HCT116 (cell line): ENCODE results near the gene TRABD. TPM values are rescaled to one million over a fixed set of nuclear protein-coding genes. Genes with fewer than 3 reads are reported as not detected.

Source experiments
- ATAC-seq: fragments of 200-7000 bp; cut with Tn5 transposase; 2 replicates; pipeline ENCODE4 v1.9.1; 2020; ENCODE audit warnings: mild to moderate bottlenecking, moderate library complexity
- BruUV-seq: library from RNA; stranded (reverse); fragments of 400-500 nt; replicated peaks from 2 replicates; lab custom pipeline; 2021; lab: Mats Ljungman, UMichigan
- CTCF ChIA-PET: fragments of 300-600 bp; sonication (Branson Sonifier 250); formaldehyde crosslinking; loops from one replicate; lab custom pipeline; 2021; ENCODE audit warnings: antibody characterized with exemption; lab: Charles Lee
- POLR2A ChIA-PET: fragments of 300-600, 350-600 bp; sonication (Branson Sonifier 250); formaldehyde crosslinking; loops from one replicate; lab custom pipeline; 2021; ENCODE audit warnings: antibody characterized with exemption; lab: Charles Lee
- RAD21 ChIA-PET, 2 experiments: fragments of 300-600 bp; sonication (Branson Sonifier 250); formaldehyde crosslinking; loops; one replicate each; lab custom pipeline; 2023; ENCODE audit warnings: low total read pairs in 2 of 2; ENCODE audit not compliant: uncharacterized antibody in 2 of 2, unreplicated experiment in 2 of 2, low non-redundant PET in 1 of 2; lab: Charles Lee
- DNase-seq: peaks from one replicate; pipeline ENCODE4 v3.0.0-alpha.2; 2010; ENCODE audit warnings: low read depth, low spot score
- H2AFZ ChIP-seq: fragments of 200-600 bp; shearing (Covaris generic), sonication (generic); 2 replicates; pipeline ENCODE4 v1.6.1; 2017; ENCODE audit warnings: low read depth, mixed run types, mixed read lengths, antibody characterized with exemption, low read length; ENCODE audit not compliant: poor library complexity, severe bottlenecking
- H3K27ac ChIP-seq: 2 replicates; pipeline ENCODE4 v1.5.1; 2012; ENCODE audit warnings: low read depth, low read length
- H3K27me3 ChIP-seq: fragments of 200-600 bp; sonication (generic); 2 replicates; pipeline ENCODE4 v1.6.1; 2016; ENCODE audit warnings: mixed run types, low read length, mixed read lengths; ENCODE audit not compliant: insufficient read depth
- H3K36me3 ChIP-seq, 2 experiments: fragments of 200-500 bp in 1 of 2; fragments of 200-600 bp in 1 of 2; sonication (Bioruptor generic) in 1 of 2; sonication (generic) in 1 of 2; 2 replicates each; pipeline versions ENCODE4 v1.5.1 to v1.6.1; 2014 to 2016; ENCODE audit warnings: low read length in 2 of 2, inconsistent platforms in 1 of 2, mixed read lengths in 1 of 2, mixed run types in 1 of 2; ENCODE audit not compliant: insufficient read depth in 2 of 2, control insufficient read depth in 1 of 2
- H3K4me1 ChIP-seq, 2 experiments: fragments of 200-600 bp in 1 of 2; sonication (generic) in 1 of 2; 2 replicates each; pipeline versions ENCODE4 v1.5.1 to v1.6.1; 2012 to 2017; ENCODE audit warnings: low read length in 2 of 2, inconsistent platforms in 1 of 2, mild to moderate bottlenecking in 1 of 2, mixed read lengths in 1 of 2, mixed run types in 1 of 2, moderate library complexity in 1 of 2; ENCODE audit not compliant: insufficient read depth in 2 of 2, control insufficient read depth in 1 of 2
- H3K4me2 ChIP-seq: fragments of 200-600 bp; sonication (generic); 2 replicates; pipeline ENCODE4 v1.6.1; 2017; ENCODE audit warnings: mixed run types, low read length, mixed read lengths
- H3K4me3 ChIP-seq, 2 experiments: fragments of 200-600 bp in 1 of 2; sonication (generic) in 1 of 2; replicated peaks in 1 of 2; 2 replicates each; pipeline ENCODE4 v1.5.1; 2011 to 2016; ENCODE audit warnings: low read length in 2 of 2, control low read depth in 1 of 2, low read depth in 1 of 2, mild to moderate bottlenecking in 1 of 2, mixed read lengths in 1 of 2, mixed run types in 1 of 2
- H3K79me2 ChIP-seq: fragments of 200-600 bp; sonication (generic); 2 replicates; pipeline ENCODE4 v1.6.1; 2017; ENCODE audit warnings: mild to moderate bottlenecking, mixed run types, low read length, moderate library complexity, mixed read lengths; ENCODE audit not compliant: insufficient read depth
- H3K9ac ChIP-seq: fragments of 200-600 bp; sonication (generic); 2 replicates; pipeline ENCODE4 v1.6.1; 2016; ENCODE audit warnings: low read length, mixed read lengths
- H3K9me2 ChIP-seq: fragments of 200-600 bp; sonication (generic), shearing (Covaris generic); 2 replicates; pipeline ENCODE4 v1.6.1; 2017; ENCODE audit warnings: mixed run types, mild to moderate bottlenecking, moderate library complexity; ENCODE audit not compliant: insufficient read depth
- H3K9me3 ChIP-seq, 2 experiments: fragments of 200-500 bp in 1 of 2; fragments of 200-600 bp in 1 of 2; sonication (Bioruptor generic) in 1 of 2; sonication (generic) in 1 of 2; 2 replicates each; pipeline ENCODE4 v1.6.1; 2014 to 2017; ENCODE audit warnings: low read length in 2 of 2, mixed read lengths in 2 of 2, inconsistent platforms in 1 of 2, low read depth in 1 of 2, mild to moderate bottlenecking in 1 of 2, mixed run types in 1 of 2, moderate library complexity in 1 of 2; ENCODE audit not compliant: control insufficient read depth in 1 of 2, insufficient read depth in 1 of 2
- H4K20me1 ChIP-seq: fragments of 200-600 bp; sonication (generic), shearing (Covaris generic); 2 replicates; pipeline ENCODE4 v1.6.1; 2017; ENCODE audit warnings: mixed run types, mild to moderate bottlenecking, moderate library complexity; ENCODE audit not compliant: insufficient read depth
- CBX3 ChIP-seq: IDR thresholded peaks from 2 replicates; pipeline ENCODE4 v1.6.1; 2012; ENCODE audit warnings: low read depth
- CEBPB ChIP-seq: IDR thresholded peaks from 2 replicates; pipeline ENCODE4 v1.6.1; 2012; ENCODE audit warnings: low read depth
- EGR1 ChIP-seq: IDR thresholded peaks from 2 replicates; pipeline ENCODE4 v1.6.1; 2012; ENCODE audit warnings: low read depth
- ELF1 ChIP-seq: IDR thresholded peaks from 2 replicates; pipeline ENCODE4 v1.6.1; 2012; ENCODE audit warnings: low read depth, borderline replicate concordance
- EZH2 ChIP-seq: fragments of 200-600 bp; sonication (generic); IDR thresholded peaks from 2 replicates; pipeline ENCODE4 v1.6.1; 2017; ENCODE audit warnings: antibody characterized with exemption, mixed run types
- EZH2phosphoT487 ChIP-seq: fragments of 200-600 bp; IDR thresholded peaks from 2 replicates; pipeline ENCODE4 v1.6.1; 2018; ENCODE audit warnings: antibody characterized with exemption, borderline replicate concordance
- FOSL1 ChIP-seq: IDR thresholded peaks from 2 replicates; pipeline ENCODE4 v1.6.1; 2012; ENCODE audit warnings: low read depth
- JUND ChIP-seq: IDR thresholded peaks from 2 replicates; pipeline ENCODE4 v1.6.1; 2012
- POLR2A ChIP-seq: IDR thresholded peaks from 2 replicates; pipeline ENCODE4 v1.7.0; 2011; ENCODE audit warnings: borderline replicate concordance; ENCODE audit not compliant: insufficient read depth, insufficient read length; ENCODE audit errors: extremely low read depth
- POLR2AphosphoS5 ChIP-seq: IDR thresholded peaks from 2 replicates; pipeline ENCODE4 v1.6.1; 2011; ENCODE audit warnings: mild to moderate bottlenecking, low read depth, low read length, moderate library complexity
- RAD21 ChIP-seq: IDR thresholded peaks from 2 replicates; pipeline ENCODE4 v1.6.1; 2012; ENCODE audit warnings: low read depth, mild to moderate bottlenecking
- SP1 ChIP-seq: IDR thresholded peaks from 2 replicates; pipeline ENCODE4 v1.6.1; 2012; ENCODE audit warnings: low read depth
- YY1 ChIP-seq: IDR thresholded peaks from 2 replicates; pipeline ENCODE4 v1.6.1; 2011; ENCODE audit warnings: low read length, low read depth, moderate library complexity, mild to moderate bottlenecking; ENCODE audit not compliant: insufficient replicate concordance; ENCODE audit errors: extremely low read depth
- intact Hi-C: fragments of 100-400 bp; cut with micrococcal nuclease; formaldehyde crosslinking; loops from 2 replicates; pipeline ENCODE4 v1.10.0; 2022
- total RNA-seq: library from RNA; stranded (reverse); gene quantifications from one replicate; pipeline ENCODE4 v1.2.1, GENCODE V29; 2021; ENCODE audit not compliant: unreplicated experiment
- TF ChIP-seq, protein P1 (sequence below): IDR thresholded peaks from 2 replicates; pipeline ENCODE4 v1.6.1; 2011; ENCODE audit warnings: mild to moderate bottlenecking, low read length, moderate library complexity; ENCODE audit not compliant: insufficient replicate concordance; ENCODE audit errors: extremely low read depth
- TF ChIP-seq, protein P2 (sequence below): IDR thresholded peaks from 2 replicates; pipeline ENCODE4 v1.6.1; 2012; ENCODE audit warnings: low read depth

Gene TRABD
- total RNA-seq, 1 experiment from 2014 or later: 90.3 TPM

DNA sequence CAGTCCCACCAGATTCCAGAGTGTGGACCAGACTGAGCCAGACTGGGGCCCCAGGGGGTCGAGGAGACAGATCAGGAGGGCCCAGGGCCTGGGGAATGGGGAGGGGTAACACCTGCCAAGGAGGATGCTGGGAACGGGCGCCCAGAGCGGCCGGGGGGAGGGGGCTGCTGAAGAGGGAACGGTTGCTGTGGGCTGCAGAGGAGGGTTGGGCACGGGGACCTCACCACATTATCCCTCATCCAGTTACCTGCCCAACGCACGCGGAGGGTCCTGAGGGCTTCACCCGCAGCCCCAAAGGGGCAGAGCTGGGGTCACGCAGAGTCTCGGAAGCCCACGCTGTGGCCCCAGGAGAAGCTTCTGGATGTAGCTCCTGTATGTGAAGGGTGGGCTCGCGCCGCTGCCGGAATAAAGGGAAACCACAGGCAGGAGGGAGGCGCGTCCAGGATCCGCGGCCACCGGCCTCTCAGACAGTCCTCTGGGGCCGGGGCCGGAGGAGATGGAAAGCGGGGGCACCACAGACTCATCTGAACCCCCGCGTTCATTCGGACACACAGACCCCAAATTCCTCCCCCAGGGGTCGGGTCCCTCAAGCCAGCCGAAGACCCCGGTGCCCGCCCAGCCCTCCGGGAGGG is 14.2 kb downstream of the TRABD start (continued):
- TF ChIP-seq EZH2phosphoT487 (no peak), RAD21 (no peak)
- TF ChIP-seq, all 23 proteins: peak for 0

DNA sequence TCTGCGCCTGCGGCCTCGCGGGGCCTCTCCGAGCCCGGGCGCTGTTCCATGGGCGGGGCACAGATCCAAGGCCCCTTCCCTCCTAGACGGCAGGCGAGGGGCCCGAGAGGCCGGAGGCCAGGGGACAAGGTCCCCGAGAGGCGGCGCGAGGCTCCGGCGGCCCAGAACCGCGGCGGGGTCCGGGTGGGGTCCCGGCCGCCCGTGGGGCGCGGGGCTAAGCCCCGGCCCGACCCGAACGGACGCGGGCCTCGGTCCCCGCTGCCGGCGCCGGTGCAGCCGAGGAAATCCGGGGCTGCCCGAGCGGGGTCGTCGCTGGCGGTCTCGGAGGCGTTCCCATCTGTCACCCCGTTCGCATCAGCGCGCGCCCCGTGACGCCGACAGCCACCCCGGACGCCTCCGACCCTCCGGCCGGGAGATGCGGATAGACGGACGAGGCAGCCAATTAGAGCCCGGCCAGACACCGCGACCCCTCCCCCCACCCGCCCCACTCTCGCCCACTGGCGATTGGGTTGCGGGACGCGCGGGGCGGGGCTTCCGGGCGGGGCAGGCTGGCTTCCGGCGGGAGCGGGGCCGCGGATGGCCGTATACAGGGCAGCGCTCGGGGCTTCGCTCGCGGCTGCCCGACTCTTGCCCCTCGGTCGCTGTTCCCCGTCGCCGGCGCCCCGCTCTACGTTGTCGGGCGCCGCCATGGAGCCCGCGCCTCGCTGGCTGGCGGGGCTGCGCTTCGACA is 14.9 kb downstream of the TRABD start, which contains the start of gene SELENOO:
SELENOO (plus strand) TSS at position 551 of the 730 bp plus-strand sequence; CDS start at position 577, 26 bp downstream.
- Histone ChIP-seq H2AFZ (no peak within 1 kb of the TSS), H3K27ac (peak within 1 kb of the TSS; percentile 93)
- ChIA-PET CTCF (no interaction called here), POLR2A (no interaction called here)
- peak; percentile 72 for DNase-seq
- no peak for TF ChIP-seq FOSL1
- no peak for TF ChIP-seq JUND
- TF ChIP-seq YY1: peak; percentile 80
- TF ChIP-seq CEBPB: no peak
- TF ChIP-seq POLR2AphosphoS5: peak; percentile 79
- TF ChIP-seq EZH2: no peak
- TF ChIP-seq ELF1: no peak
- TF ChIP-seq EGR1: peak; percentile 10; the same call in 1 of the 2 replicates
- TF ChIP-seq EZH2phosphoT487: no peak
- TF ChIP-seq, protein P1, sequence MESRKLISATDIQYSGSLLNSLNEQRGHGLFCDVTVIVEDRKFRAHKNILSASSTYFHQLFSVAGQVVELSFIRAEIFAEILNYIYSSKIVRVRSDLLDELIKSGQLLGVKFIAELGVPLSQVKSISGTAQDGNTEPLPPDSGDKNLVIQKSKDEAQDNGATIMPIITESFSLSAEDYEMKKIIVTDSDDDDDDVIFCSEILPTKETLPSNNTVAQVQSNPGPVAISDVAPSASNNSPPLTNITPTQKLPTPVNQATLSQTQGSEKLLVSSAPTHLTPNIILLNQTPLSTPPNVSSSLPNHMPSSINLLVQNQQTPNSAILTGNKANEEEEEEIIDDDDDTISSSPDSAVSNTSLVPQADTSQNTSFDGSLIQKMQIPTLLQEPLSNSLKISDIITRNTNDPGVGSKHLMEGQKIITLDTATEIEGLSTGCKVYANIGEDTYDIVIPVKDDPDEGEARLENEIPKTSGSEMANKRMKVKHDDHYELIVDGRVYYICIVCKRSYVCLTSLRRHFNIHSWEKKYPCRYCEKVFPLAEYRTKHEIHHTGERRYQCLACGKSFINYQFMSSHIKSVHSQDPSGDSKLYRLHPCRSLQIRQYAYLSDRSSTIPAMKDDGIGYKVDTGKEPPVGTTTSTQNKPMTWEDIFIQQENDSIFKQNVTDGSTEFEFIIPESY: no peak
- TF ChIP-seq SP1: peak; percentile 84
- TF ChIP-seq, protein P2, sequence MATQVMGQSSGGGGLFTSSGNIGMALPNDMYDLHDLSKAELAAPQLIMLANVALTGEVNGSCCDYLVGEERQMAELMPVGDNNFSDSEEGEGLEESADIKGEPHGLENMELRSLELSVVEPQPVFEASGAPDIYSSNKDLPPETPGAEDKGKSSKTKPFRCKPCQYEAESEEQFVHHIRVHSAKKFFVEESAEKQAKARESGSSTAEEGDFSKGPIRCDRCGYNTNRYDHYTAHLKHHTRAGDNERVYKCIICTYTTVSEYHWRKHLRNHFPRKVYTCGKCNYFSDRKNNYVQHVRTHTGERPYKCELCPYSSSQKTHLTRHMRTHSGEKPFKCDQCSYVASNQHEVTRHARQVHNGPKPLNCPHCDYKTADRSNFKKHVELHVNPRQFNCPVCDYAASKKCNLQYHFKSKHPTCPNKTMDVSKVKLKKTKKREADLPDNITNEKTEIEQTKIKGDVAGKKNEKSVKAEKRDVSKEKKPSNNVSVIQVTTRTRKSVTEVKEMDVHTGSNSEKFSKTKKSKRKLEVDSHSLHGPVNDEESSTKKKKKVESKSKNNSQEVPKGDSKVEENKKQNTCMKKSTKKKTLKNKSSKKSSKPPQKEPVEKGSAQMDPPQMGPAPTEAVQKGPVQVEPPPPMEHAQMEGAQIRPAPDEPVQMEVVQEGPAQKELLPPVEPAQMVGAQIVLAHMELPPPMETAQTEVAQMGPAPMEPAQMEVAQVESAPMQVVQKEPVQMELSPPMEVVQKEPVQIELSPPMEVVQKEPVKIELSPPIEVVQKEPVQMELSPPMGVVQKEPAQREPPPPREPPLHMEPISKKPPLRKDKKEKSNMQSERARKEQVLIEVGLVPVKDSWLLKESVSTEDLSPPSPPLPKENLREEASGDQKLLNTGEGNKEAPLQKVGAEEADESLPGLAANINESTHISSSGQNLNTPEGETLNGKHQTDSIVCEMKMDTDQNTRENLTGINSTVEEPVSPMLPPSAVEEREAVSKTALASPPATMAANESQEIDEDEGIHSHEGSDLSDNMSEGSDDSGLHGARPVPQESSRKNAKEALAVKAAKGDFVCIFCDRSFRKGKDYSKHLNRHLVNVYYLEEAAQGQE: no peak
- no peak for TF ChIP-seq CBX3
- TF ChIP-seq POLR2A: peak; percentile 51
- TF ChIP-seq, all 23 proteins: peak for 5
- ATAC-seq: peak; percentile 89
- BruUV-seq: no TSS peak
- Histone ChIP-seq H3K9me2 (no peaks in the 10 kb centered on the region), H3K4me1 (peaks cover 9 to 19% of the 10 kb centered on the region in 2 experiments; a peak in 3 of 4 replicates), H3K27me3 (no peaks in the 10 kb centered on the region), H4K20me1 (no peaks in the 10 kb centered on the region), H3K79me2 (peaks cover 10% of the 10 kb centered on the region), H3K9me3 (peaks cover 0 to 8% of the 10 kb centered on the region in 2 experiments; a peak in 1 of 4 replicates), H3K4me3 (peak within 1 kb of the TSS; percentile 61 to 65), H3K4me2 (peak within 1 kb of the TSS; percentile 95), H3K36me3 (peaks cover 0 to 12% of the 10 kb centered on the region in 2 experiments; a peak in 2 of 4 replicates), H3K9ac (peak within 1 kb of the TSS; percentile 67)
- intact Hi-C loops: loop anchor here (10.0 kb wide), 1 partner anchor 266 kb away; no protein-coding TSS in a partner anchor
- RAD21 ChIA-PET: no interaction called here
